ENCODE measurements around the gene CREB3L2. TPM values are rescaled to one million over a fixed set of nuclear protein-coding genes. Genes with fewer than 3 reads are reported as not detected.

Gene CREB3L2
- polyA plus RNA-seq, 3 donors, result 6.9 to 12.9 (median 11.9) TPM

- no peaks in the 10 kb centered on the region for H3K9me3 Mint-ChIP-seq
- Histone ChIP-seq H3K4me1 (ENCODE audit: control insufficient read depth in 1 of 2, insufficient read depth in 2 of 2, low read length in 2 of 2) (peaks cover 29 to 31% of the 10 kb centered on the region in 2 donors), H3K27ac (ENCODE audit: low read depth in 1 of 2, low read length in 2 of 2) (peak overlapping the region; percentile 20 to 62), H3K27me3 (ENCODE audit: control insufficient read depth in 2 of 2, insufficient read depth in 2 of 2, low read length in 2 of 2) (no peaks in the 10 kb centered on the region), H3K36me3 (replicated peaks in 1 of 2; ENCODE audit: control insufficient read depth in 1 of 2, insufficient read depth in 2 of 2, low read length in 2 of 2) (peaks cover 0 to 5% of the 10 kb centered on the region in 2 donors), H3K9ac (ENCODE audit: insufficient read depth, low read length, poor library complexity, severe bottlenecking) (no peak overlapping the region), H3K79me2 (ENCODE audit: insufficient read depth, low read length) (peaks cover 57% of the 10 kb centered on the region), H2AFZ (ENCODE audit: insufficient read depth, low read depth, low read length, poor library complexity, severe bottlenecking) (no peak overlapping the region), H3K9me3 (replicated peaks in 1 of 2; ENCODE audit: control insufficient read depth in 1 of 2, insufficient read depth in 1 of 2, low read length in 2 of 2) (no peaks in the 10 kb centered on the region), H3K4me2 (replicated peaks; ENCODE audit: extremely low read depth, low read length, poor library complexity, severe bottlenecking) (peak overlapping the region; percentile 29), H3K4me3 (replicated peaks in 1 of 3; ENCODE audit: low read depth in 2 of 3, low read length in 3 of 3) (no peak overlapping the region), H4K20me1 (ENCODE audit: insufficient read depth, low read length) (peaks cover 11% of the 10 kb centered on the region)
- peaks cover 42% of the 10 kb centered on the region for H3K4me1 Mint-ChIP-seq
- H3K27ac Mint-ChIP-seq, result peak overlapping the region; percentile 80 to 93 (median 90)
- 100% methylated on average over 1 of the region's 4 CpGs for WGBS (ENCODE audit: insufficient coverage)
- no peak for TF ChIP-seq CTCF (IDR thresholded peaks at IDR 0.05)
- peak; percentile 46 to 73 (median 48) for DNase-seq
- intact Hi-C loops (cut with micrococcal nuclease), result no loop called here
- H3K36me3 Mint-ChIP-seq, result peaks cover 11 to 28% of the 10 kb centered on the region in 2 donors
- peak overlapping the region in 1 of 2 donors; percentile 61 for H3K4me3 Mint-ChIP-seq
- H3K27me3 Mint-ChIP-seq (ENCODE audit: low read depth in 3 of 3), result peaks cover 0 to 1% (median 0%) of the 10 kb centered on the region in 3 donors
These were observed 43.1 kb downstream of the CREB3L2 start for GRCh38 chr7:137958470-137959431.

- H3K79me2 ChIP-seq (ENCODE audit: insufficient read depth, low read length), result peaks cover 54% of the 10 kb centered on the region
These were observed 44.0 kb downstream of the CREB3L2 start for GRCh38 chr7:137957887-137958286.

More at GRCh38 chr7:137957887-137958286, 44.0 kb downstream of the CREB3L2 start:
- H3K4me3 Mint-ChIP-seq, result no peak overlapping the region
- Histone ChIP-seq H3K4me2 (replicated peaks; ENCODE audit: extremely low read depth, low read length, poor library complexity, severe bottlenecking) (no peak overlapping the region), H2AFZ (ENCODE audit: insufficient read depth, low read depth, low read length, poor library complexity, severe bottlenecking) (no peak overlapping the region), H3K36me3 (replicated peaks in 1 of 2; ENCODE audit: control insufficient read depth in 1 of 2, insufficient read depth in 2 of 2, low read length in 2 of 2) (peaks cover 0 to 5% of the 10 kb centered on the region in 2 donors), H4K20me1 (ENCODE audit: insufficient read depth, low read length) (peaks cover 11% of the 10 kb centered on the region), H3K4me1 (ENCODE audit: control insufficient read depth in 1 of 2, insufficient read depth in 2 of 2, low read length in 2 of 2) (peaks cover 29 to 31% of the 10 kb centered on the region in 2 donors), H3K9ac (ENCODE audit: insufficient read depth, low read length, poor library complexity, severe bottlenecking) (no peak overlapping the region), H3K4me3 (replicated peaks in 1 of 3; ENCODE audit: low read depth in 2 of 3, low read length in 3 of 3) (no peak overlapping the region), H3K9me3 (replicated peaks in 1 of 2; ENCODE audit: control insufficient read depth in 1 of 2, insufficient read depth in 1 of 2, low read length in 2 of 2) (no peaks in the 10 kb centered on the region), H3K27me3 (ENCODE audit: control insufficient read depth in 2 of 2, insufficient read depth in 2 of 2, low read length in 2 of 2) (no peaks in the 10 kb centered on the region), H3K27ac (ENCODE audit: low read depth in 1 of 2, low read length in 2 of 2) (peak overlapping the region in 1 of 2 donors; percentile 62)
- H3K27ac Mint-ChIP-seq, result no peak overlapping the region
- no peaks in the 10 kb centered on the region for H3K9me3 Mint-ChIP-seq
- intact Hi-C loops (cut with micrococcal nuclease), result no loop called here
- H3K4me1 Mint-ChIP-seq, result peaks cover 38% of the 10 kb centered on the region
- H3K27me3 Mint-ChIP-seq (ENCODE audit: low read depth in 3 of 3), result peaks cover 0 to 1% (median 0%) of the 10 kb centered on the region in 3 donors
- DNase-seq, result no peak
- peaks cover 13 to 31% of the 10 kb centered on the region in 2 donors for H3K36me3 Mint-ChIP-seq
- no peak for TF ChIP-seq CTCF (IDR thresholded peaks at IDR 0.05)
- WGBS (ENCODE audit: insufficient coverage), result 100% methylated on average over 2 of the region's 3 CpGs

Data from CD14-positive monocyte (primary cell).